ENCODE data around the gene CPLANE2. TPM values are rescaled to one million over a fixed set of nuclear protein-coding genes. Genes with fewer than 3 reads are reported as not detected.

CPLANE2 gene
- total RNA-seq, 2 experiments from 2014 or later, result 11.6 to 15.4 TPM

- intact Hi-C loops (cut with micrococcal nuclease; ENCODE audit: unreplicated experiment), result loop anchor here (2.0 to 5.0 kb wide), 3 partner anchors 29 to 131 kb away; partner anchors contain the start of genes FBXO42 and SZRD1
- Histone ChIP-seq H3K36me3 (ENCODE audit: insufficient read depth, low read length) (no peaks in the 10 kb centered on the region), H3K4me1 (ENCODE audit: insufficient read depth, low read length, poor library complexity, severe bottlenecking) (peaks cover 16% of the 10 kb centered on the region), H3K27ac (ENCODE audit: low read depth, low read length, poor library complexity, severe bottlenecking) (peak overlapping the region; percentile 60), H4K20me1 (ENCODE audit: insufficient read depth, low read length) (no peaks in the 10 kb centered on the region), H2AFZ (ENCODE audit: low read length) (peak overlapping the region; percentile 97), H3K4me3 (ENCODE audit: low read depth, low read length, poor library complexity, severe bottlenecking) (peak overlapping the region; percentile 80), H3K79me2 (ENCODE audit: insufficient read depth, low read depth, low read length) (no peaks in the 10 kb centered on the region), H3K4me2 (ENCODE audit: low read length) (peak overlapping the region; percentile 94), H3K9me2 (ENCODE audit: insufficient read depth, low read length) (no peaks in the 10 kb centered on the region), H3K9me3 (ENCODE audit: low read length) (no peaks in the 10 kb centered on the region)
- peak; percentile 69 for DNase-seq (ENCODE audit: low spot score)
- TF ChIP-seq, protein P1, sequence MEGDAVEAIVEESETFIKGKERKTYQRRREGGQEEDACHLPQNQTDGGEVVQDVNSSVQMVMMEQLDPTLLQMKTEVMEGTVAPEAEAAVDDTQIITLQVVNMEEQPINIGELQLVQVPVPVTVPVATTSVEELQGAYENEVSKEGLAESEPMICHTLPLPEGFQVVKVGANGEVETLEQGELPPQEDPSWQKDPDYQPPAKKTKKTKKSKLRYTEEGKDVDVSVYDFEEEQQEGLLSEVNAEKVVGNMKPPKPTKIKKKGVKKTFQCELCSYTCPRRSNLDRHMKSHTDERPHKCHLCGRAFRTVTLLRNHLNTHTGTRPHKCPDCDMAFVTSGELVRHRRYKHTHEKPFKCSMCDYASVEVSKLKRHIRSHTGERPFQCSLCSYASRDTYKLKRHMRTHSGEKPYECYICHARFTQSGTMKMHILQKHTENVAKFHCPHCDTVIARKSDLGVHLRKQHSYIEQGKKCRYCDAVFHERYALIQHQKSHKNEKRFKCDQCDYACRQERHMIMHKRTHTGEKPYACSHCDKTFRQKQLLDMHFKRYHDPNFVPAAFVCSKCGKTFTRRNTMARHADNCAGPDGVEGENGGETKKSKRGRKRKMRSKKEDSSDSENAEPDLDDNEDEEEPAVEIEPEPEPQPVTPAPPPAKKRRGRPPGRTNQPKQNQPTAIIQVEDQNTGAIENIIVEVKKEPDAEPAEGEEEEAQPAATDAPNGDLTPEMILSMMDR (conservative IDR thresholded peaks at IDR 0.05; ENCODE audit: low read length), result peak; percentile 67
- no peak for TF ChIP-seq EZH2phosphoT487 (IDR thresholded peaks at IDR 0.05; ENCODE audit: borderline replicate concordance, low read depth, low read length)
- no TSS peak for BruUV-seq (replicated peaks)
- POLR2A ChIA-PET, result no interaction called here
- CTCF ChIA-PET (ENCODE audit: unreplicated experiment), result no interaction called here
These were observed 956 bp downstream of the CPLANE2 start for GRCh38 chr1:16235944-16236510.

DNA sequence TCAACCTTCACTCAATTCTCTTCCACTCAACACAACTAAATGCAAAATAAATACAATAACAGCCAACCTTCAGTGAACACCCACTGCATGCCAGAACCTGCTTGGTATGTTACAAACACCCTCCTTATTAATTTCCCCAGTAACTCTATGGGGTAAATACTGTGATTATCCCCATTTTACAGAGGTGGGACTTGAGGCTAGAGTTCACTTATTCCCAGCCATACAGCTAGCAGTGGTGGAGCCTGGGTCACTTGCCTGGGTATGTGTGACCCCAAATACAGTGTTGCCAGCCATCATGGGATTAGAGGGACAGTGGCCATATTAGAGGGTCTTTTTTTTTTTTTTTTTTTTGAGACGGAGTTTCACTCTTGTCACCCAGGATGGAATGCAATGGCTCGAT lies 1.6 kb downstream of the CPLANE2 start:
- Histone ChIP-seq H3K79me2 (ENCODE audit: insufficient read depth, low read depth, low read length) (no peaks in the 10 kb centered on the region), H3K27ac (ENCODE audit: low read depth, low read length, poor library complexity, severe bottlenecking) (no peak overlapping the region), H3K4me3 (ENCODE audit: low read depth, low read length, poor library complexity, severe bottlenecking) (no peak overlapping the region), H4K20me1 (ENCODE audit: insufficient read depth, low read length) (no peaks in the 10 kb centered on the region), H3K4me1 (ENCODE audit: insufficient read depth, low read length, poor library complexity, severe bottlenecking) (peaks cover 16% of the 10 kb centered on the region), H3K9me2 (ENCODE audit: insufficient read depth, low read length) (no peaks in the 10 kb centered on the region), H3K4me2 (ENCODE audit: low read length) (no peak overlapping the region), H3K9me3 (ENCODE audit: low read length) (no peaks in the 10 kb centered on the region), H2AFZ (ENCODE audit: low read length) (no peak overlapping the region), H3K36me3 (ENCODE audit: insufficient read depth, low read length) (no peaks in the 10 kb centered on the region)
- ChIA-PET CTCF (ENCODE audit: unreplicated experiment) (no interaction called here), POLR2A (interaction anchor here (1.0 to 1.2 kb wide), 2 partner anchors 10 to 32 kb away, joined by 3 to 7 read pairs; no protein-coding TSS in a partner anchor)
- no peak for DNase-seq (ENCODE audit: low spot score)
- no TSS peak for BruUV-seq (replicated peaks)
- TF ChIP-seq EZH2phosphoT487 (IDR thresholded peaks at IDR 0.05; ENCODE audit: borderline replicate concordance, low read depth, low read length), result no peak
- TF ChIP-seq, protein P1 (conservative IDR thresholded peaks at IDR 0.05; ENCODE audit: low read length), result no peak
- intact Hi-C loops (cut with micrococcal nuclease; ENCODE audit: unreplicated experiment), result loop anchor here (5.0 kb wide), 2 partner anchors 117 to 132 kb away; partner anchors contain the start of genes FBXO42 and SZRD1

DNA sequence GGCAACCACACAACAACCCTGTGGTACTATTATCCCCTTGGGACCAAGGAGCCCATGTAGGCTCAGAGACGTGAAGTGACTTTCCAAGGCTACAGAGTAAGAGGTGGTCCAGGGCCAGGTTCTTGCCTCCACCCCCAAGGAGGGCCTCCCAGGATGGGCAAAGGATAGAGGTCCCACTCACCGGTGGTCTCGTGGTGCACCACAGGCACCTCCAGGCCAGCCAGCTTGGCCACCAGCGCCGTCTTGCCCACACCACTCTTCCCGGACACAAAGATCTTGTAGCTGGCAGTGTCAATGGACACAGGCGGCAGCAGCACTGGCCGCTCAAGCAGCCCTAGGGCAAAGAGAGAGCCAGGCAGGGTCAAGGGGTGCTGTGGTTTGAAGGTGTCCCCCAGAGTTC lies 3.6 kb downstream of the CPLANE2 start:
- Histone ChIP-seq H3K4me2 (ENCODE audit: low read length) (no peak overlapping the region), H2AFZ (ENCODE audit: low read length) (no peak overlapping the region), H3K9me3 (ENCODE audit: low read length) (no peaks in the 10 kb centered on the region), H3K9me2 (ENCODE audit: insufficient read depth, low read length) (no peaks in the 10 kb centered on the region), H4K20me1 (ENCODE audit: insufficient read depth, low read length) (no peaks in the 10 kb centered on the region), H3K27ac (ENCODE audit: low read depth, low read length, poor library complexity, severe bottlenecking) (no peak overlapping the region), H3K4me3 (ENCODE audit: low read depth, low read length, poor library complexity, severe bottlenecking) (no peak overlapping the region), H3K79me2 (ENCODE audit: insufficient read depth, low read depth, low read length) (no peaks in the 10 kb centered on the region), H3K36me3 (ENCODE audit: insufficient read depth, low read length) (no peaks in the 10 kb centered on the region), H3K4me1 (ENCODE audit: insufficient read depth, low read length, poor library complexity, severe bottlenecking) (peaks cover 16% of the 10 kb centered on the region)
- DNase-seq (ENCODE audit: low spot score), result no peak
- BruUV-seq (replicated peaks), result no TSS peak
- CTCF ChIA-PET (ENCODE audit: unreplicated experiment), result no interaction called here
- intact Hi-C loops (cut with micrococcal nuclease; ENCODE audit: unreplicated experiment), result no loop called here
- POLR2A ChIA-PET, result interaction anchor here (0.9 kb wide), 1 partner anchor 17 kb away, joined by 3 read pairs; no protein-coding TSS in a partner anchor
- no peak for TF ChIP-seq EZH2phosphoT487 (IDR thresholded peaks at IDR 0.05; ENCODE audit: borderline replicate concordance, low read depth, low read length)
- TF ChIP-seq, protein P1 (conservative IDR thresholded peaks at IDR 0.05; ENCODE audit: low read length), result no peak

Measured in OCI-LY7 (cell line).